ENCODE results near the gene ELOA2.
"Not testable (repeated sequence)": the region's sequence is repeated elsewhere in the genome, so short reads cannot be mapped to it uniquely, and the experiment has no call there.

ELOA2 gene, protein sequence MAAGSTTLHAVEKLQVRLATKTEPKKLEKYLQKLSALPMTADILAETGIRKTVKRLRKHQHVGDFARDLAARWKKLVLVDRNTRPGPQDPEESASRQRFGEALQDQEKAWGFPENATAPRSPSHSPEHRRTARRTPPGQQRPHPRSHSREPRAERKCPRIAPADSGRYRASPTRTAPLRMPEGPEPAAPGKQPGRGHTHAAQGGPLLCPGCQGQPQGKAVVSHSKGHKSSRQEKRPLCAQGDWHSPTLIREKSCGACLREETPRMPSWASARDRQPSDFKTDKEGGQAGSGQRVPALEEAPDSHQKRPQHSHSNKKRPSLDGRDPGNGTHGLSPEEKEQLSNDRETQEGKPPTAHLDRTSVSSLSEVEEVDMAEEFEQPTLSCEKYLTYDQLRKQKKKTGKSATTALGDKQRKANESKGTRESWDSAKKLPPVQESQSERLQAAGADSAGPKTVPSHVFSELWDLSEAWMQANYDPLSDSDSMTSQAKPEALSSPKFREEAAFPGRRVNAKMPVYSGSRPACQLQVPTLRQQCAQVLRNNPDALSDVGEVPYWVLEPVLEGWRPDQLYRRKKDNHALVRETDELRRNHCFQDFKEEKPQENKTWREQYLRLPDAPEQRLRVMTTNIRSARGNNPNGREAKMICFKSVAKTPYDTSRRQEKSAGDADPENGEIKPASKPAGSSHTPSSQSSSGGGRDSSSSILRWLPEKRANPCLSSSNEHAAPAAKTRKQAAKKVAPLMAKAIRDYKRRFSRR

DNA sequence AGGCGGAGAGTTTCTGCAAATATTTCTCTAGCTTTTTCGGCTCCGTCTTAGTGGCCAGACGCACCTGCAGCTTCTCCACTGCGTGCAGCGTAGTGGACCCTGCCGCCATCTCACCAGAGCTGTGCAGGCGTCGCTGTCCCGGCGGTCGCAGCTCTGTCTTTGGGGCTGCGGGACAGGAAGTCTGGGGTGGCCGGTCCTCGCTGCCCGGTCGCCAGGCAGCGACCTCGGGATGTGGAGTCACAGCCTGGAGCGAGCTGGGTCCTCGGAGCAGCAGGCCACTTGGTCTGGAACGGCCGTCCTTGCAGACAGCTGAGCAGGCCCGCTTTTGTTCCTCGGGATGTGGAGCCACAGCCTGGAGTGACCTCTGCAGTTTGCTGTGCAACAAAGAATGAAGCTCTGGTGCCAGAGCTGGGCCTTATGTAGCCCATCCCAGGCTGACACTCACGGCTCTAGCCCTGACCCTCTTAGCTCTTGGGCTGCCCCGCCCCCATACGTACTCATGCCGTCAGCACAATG lies at the start of gene ELOA2:
ELOA2 (minus strand) TSS at position 466 of the 516 bp plus-strand sequence; CDS start at position 109, 357 bp downstream.
- no peak for DNase-seq (ENCODE audit: low read depth)

DNA sequence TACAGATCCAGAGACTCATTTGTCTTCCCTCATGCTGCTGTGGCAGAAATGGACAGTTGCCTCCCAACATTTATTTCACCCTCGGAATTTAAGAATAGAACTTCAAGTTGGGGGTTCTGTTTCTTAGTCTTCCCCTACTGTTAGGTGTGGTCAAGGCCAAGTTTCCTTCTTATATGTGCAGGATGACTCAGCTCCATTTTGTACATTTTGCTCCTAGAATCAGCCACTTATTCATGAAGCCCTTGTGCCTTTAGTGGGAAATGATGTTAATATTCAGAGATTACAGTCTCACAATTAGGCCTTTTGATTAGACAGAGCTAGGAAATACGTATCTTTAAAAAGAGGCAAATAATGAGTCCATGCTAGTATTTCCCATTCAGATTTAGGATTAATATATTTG lies 46.2 kb upstream of the ELOA2 start:
- DNase-seq (ENCODE audit: low read depth), result no peak

DNA sequence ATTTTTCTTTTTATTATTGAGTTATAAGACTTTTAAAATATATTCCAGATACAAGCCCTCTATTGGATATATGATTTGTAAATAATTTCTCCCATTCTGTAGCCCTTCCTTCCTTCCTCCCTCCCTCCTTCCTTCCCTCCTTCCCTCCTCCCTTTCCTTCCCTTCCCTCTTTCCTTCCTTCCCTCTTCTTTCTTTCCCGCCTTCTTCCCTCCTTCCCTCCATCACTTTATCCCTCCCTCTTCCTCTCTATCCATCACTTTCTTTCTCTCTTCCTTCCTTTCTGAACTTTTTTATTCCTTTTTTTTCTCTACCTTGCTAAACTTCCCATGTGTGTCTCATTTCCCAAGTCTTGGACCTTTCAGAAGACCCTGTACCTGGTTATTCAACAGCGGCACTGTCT lies 45.5 kb upstream of the ELOA2 start:
- DNase-seq (ENCODE audit: low read depth), result no peak

DNA sequence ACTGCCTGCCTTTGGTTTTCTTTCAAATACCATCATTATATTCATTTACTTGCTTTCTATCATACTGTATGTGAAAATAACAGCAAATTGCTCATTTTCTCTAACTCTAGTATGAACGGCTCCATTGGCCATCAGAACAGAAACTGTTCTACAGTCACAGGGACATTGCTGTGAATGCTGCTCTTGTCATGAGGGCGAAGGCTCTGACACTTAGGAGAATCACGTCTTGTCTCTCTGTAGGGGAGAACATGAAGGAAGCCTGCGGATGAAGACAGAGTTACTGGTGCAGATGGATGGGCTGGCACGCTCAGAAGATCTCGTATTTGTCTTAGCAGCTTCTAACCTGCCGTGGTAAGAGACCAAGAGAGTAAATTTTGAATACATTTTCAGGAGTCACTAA lies 41.7 kb upstream of the ELOA2 start:
- DNase-seq (ENCODE audit: low read depth), result no peak

GRCh38 chr18:47075098-47075883 lies 39.9 kb upstream of the ELOA2 start:
- DNase-seq (ENCODE audit: low read depth), result no peak

DNA sequence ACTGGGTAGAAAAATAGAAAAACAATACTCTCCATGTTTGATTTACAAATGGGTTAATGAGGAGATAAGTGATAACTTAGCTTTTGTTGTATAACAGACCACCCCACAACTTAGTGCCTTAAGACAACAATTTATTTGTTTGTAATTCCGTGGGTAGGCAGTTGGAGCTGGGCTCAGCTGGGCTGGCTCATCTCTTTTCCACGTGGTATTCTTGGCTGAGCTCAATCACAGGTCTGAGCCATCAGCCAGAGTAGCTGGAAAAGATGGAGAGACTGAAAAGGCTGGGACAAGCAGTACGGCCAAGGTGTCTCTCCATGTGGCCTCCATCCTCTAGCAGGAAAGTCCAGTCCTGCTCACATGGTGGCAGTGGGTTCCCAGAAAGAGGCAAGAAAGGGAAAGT lies 32.2 kb upstream of the ELOA2 start:
- no peak for DNase-seq (ENCODE audit: low read depth)

GRCh38 chr18:47063096-47063495 lies 27.7 kb upstream of the ELOA2 start:
- DNase-seq (ENCODE audit: low read depth), result no peak

- no peak for DNase-seq (ENCODE audit: low read depth)
Observed at GRCh38 chr18:47062471-47062870, 27.1 kb upstream of the ELOA2 start.

- DNase-seq (ENCODE audit: low read depth), result no peak
Observed at GRCh38 chr18:47054369-47054768, 18.9 kb upstream of the ELOA2 start.

DNA sequence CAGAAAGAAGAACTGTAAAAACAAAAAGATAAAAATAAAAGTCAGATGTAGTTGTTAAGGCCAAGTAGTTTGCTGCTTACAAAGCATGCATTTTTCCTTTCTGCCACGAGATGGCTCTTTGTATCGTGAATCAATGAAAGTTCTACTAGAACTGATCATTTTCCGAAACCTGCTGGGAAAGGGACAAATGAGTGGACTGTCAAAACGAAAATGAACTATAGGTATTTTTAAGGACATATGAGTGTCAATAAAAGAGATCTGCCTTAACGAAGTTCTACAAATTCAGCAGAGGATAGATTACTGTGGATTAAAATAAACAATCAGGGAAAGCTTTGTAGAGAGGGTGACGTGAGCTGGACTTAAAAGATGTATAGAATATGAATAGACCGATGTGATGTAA lies 15.0 kb upstream of the ELOA2 start:
- DNase-seq (ENCODE audit: low read depth), result no peak

DNA sequence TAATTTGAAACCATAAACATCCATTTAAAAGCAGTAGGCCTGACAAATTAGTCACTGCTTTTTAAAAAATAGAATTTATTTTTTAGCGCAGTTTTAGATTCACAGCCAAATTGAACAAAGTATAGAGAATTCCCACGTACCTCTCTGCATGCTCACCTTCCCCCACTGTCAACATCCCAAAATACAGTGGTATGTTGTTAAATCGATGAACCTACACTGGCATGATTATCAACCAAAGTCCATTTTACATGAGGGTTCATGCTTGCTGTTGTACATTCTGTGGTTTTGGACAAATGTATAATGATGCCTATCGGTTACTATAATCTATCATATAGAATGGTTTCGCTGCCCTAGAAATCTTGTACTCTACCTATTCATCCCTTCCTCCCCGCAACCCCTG lies 5.6 kb upstream of the ELOA2 start:
- no peak for DNase-seq (ENCODE audit: low read depth)

GRCh38 chr18:47036927-47037578 lies 1.6 kb upstream of the ELOA2 start:
- DNase-seq (ENCODE audit: low read depth), result no peak

GRCh38 chr18:47036298-47036874 lies 965 bp upstream of the ELOA2 start:
- no peak for DNase-seq (ENCODE audit: low read depth)

DNA sequence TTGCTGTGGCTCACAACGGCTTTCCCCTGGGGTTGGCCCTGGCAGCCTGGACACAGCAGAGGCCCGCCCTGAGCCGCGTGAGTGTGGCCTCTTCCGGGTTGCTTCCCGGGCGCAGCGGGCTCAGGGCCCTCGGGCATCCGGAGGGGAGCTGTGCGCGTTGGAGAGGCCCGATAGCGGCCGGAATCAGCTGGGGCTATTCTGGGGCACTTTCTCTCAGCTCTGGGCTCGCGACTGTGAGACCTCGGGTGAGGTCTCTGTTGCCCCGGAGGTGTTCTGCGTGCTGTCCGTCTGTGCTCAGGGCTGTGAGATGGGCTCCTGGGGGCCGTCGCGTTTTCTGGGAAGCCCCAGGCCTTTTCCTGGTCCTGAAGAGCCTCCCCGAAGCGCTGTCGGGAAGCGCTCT lies 830 bp downstream of the ELOA2 start:
- not testable (repeated sequence) for DNase-seq (ENCODE audit: low read depth)

GRCh38 chr18:47032945-47033344 lies 2.5 kb downstream of the ELOA2 start:
- no peak for DNase-seq (ENCODE audit: low read depth)

DNA sequence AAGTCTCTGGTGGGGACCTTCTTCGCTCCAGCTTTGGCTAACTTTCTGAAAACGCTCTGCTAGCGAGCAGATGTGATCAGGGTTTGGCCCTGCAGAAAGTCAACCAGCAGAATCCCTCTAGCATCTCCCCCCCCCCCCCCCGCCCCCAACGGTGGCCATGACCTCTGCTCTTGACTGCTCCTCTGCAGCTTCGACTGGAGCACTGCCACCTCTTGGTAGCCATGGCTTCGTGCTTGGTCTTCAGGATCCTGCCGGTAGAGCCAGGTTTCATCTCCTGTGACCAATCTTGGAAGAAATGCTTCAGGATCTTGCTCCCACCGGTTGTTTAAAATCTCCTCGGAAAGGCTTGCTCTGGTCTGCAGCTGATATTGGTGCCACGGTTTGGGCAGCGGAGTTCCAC lies 4.5 kb downstream of the ELOA2 start:
- DNase-seq (ENCODE audit: low read depth), result not testable (repeated sequence)

DNA sequence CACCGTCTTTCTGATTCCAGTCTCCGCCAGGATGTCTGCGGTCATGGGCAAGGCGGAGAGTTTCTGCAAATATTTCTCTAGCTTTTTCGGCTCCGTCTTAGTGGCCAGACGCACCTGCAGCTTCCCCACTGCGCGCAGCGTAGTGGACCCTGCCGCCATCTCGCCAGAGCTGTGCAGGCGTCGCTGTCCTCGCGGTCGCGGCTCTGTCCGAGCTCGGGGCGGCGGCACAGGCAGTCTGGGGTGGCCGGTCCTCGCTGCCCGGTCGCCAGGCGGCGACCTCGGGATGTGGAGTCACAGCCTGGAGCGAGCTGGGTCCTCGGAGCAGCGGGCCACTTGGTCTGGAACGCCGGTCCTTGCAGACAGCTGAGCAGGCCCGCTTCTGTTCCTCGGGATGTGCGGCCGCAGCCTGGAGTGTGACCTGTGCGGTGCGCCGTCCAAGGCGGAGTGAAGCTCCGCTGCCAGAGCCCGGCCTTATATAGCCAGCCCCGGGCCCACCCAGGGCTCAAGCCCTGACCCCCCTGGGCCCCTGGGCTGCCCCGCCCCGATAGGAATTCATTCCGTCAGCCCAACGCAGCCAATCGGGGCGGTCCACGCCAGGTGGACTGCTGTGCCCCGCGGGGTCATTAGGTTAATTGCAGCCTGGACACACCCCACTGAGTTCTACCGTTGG lies 5.6 kb downstream of the ELOA2 start:
- DNase-seq (ENCODE audit: low read depth), result not testable (repeated sequence)

GRCh38 chr18:47028738-47029137 lies 6.7 kb downstream of the ELOA2 start:
- not testable (repeated sequence) for DNase-seq (ENCODE audit: low read depth)

DNA sequence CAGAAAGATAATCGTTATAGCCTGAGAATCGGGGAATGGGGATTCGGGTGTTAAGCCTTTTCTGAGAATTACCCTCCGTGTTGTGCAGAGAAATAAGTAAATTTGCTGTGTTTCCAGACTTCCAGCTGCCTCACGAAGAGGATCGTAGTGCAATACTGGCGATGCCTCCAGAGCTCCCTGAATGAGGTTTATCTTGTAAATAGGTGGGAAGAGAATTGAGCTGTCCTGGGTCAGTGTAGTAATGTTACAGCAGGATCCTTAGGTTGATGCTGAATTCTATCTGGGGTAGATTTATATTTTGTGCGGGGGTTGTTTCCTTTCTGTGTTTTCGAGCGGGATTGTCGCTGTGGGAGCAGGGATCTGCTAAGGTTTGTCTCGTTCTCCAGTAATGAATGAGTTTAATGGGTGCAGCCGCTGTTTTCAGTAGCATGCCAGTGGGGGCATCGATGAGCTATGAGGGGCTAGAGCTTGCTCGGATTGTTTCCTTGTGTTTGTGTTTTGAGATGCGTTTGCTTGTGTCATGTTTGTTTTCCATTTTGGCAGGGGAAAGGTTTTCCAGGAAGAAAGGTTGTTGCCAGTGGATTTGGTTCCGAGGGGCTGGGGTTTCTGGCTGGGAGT lies 9.8 kb downstream of the ELOA2 start:
- not testable (repeated sequence) for DNase-seq (ENCODE audit: low read depth)

DNA sequence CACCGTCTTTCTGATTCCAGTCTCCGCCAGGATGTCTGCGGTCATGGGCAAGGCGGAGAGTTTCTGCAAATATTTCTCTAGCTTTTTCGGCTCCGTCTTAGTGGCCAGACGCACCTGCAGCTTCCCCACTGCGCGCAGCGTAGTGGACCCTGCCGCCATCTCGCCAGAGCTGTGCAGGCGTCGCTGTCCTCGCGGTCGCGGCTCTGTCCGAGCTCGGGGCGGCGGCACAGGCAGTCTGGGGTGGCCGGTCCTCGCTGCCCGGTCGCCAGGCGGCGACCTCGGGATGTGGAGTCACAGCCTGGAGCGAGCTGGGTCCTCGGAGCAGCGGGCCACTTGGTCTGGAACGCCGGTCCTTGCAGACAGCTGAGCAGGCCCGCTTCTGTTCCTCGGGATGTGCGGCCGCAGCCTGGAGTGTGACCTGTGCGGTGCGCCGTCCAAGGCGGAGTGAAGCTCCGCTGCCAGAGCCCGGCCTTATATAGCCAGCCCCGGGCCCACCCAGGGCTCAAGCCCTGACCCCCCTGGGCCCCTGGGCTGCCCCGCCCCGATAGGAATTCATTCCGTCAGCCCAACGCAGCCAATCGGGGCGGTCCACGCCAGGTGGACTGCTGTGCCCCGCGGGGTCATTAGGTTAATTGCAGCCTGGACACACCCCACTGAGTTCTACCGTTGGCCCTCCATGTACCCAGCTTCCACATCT lies 11.5 kb downstream of the ELOA2 start:
- DNase-seq (ENCODE audit: low read depth), result not testable (repeated sequence)

All from stimulated activated CD8-positive, alpha-beta memory T cell treated with anti-CD3 and anti-CD28 coated beads, Interleukin-15, amount 100 ng/mL, for 24 hours (primary cell).